Right atrium auricular region (tissue), 2 donors: ENCODE measurements around the gene CELA1. TPM values are rescaled to one million over a fixed set of nuclear protein-coding genes. Genes with fewer than 3 reads are reported as not detected.

Experiments used
- DNase-seq: peaks from one replicate; pipeline ENCODE4 v3.0.0-alpha.2; 2019; ENCODE audit warnings: low spot score
- H3K27ac ChIP-seq, 2 donors: fragments of 200-600 bp; sonication (generic); 1 replicate in 1 of 2; 2 replicates in 1 of 2; pipeline ENCODE4 v1.5.1; 2016 to 2019
- H3K27me3 ChIP-seq, 2 donors: fragments of 200-600 bp; sonication (generic); one replicate each; pipeline versions ENCODE4 v1.5.1 to v1.6.0; 2017 to 2019
- H3K36me3 ChIP-seq: fragments of 200-600 bp; sonication (generic); one replicate; pipeline ENCODE4 v1.5.1; 2016
- H3K4me1 ChIP-seq, 2 donors: fragments of 200-600 bp; sonication (generic); one replicate each; pipeline versions ENCODE4 v1.5.1 to v1.6.0; 2017 to 2019
- H3K4me3 ChIP-seq, 2 donors: fragments of 200-600 bp; sonication (generic); 1 replicate in 1 of 2; 2 replicates in 1 of 2; pipeline ENCODE4 v1.5.1; 2017 to 2019; ENCODE audit warnings: mild to moderate bottlenecking in 1 of 2, moderate library complexity in 1 of 2
- H3K9me3 ChIP-seq, 2 donors: fragments of 200-600 bp; sonication (generic); one replicate each; pipeline ENCODE4 v1.5.1; 2019
- CTCF ChIP-seq, 2 donors: fragments of 200-600 bp; sonication (generic); IDR thresholded peaks; one replicate each; pipeline ENCODE4 v1.5.1; 2019; ENCODE audit warnings: antibody characterized with exemption in 2 of 2
- total RNA-seq, 2 donors: library from RNA; depleted of rRNA; stranded (reverse); fragments of >200 nt; gene quantifications; one replicate each; pipeline ENCODE4 v1.1.0, GENCODE V29; 2016

The CELA1 gene
- total RNA-seq, 2 donors from 2014 or later, result not detected

- Histone ChIP-seq H3K36me3 (no peaks in the 10 kb centered on the region), H3K27ac (no peak overlapping the region)
- DNase-seq, result no peak
These were observed 22.4 kb upstream of the CELA1 start for GRCh38 chr12:51368640-51369517.

GRCh38 chr12:51365276-51365675 lies 18.8 kb upstream of the CELA1 start:
- no peaks in the 10 kb centered on the region for H3K36me3 ChIP-seq

More at GRCh38 chr12:51368640-51369517, 22.4 kb upstream of the CELA1 start:
- Histone ChIP-seq H3K27me3 (no peaks in the 10 kb centered on the region), H3K9me3 (no peaks in the 10 kb centered on the region), H3K4me3 (no peak overlapping the region), H3K4me1 (peaks cover 0 to 11% of the 10 kb centered on the region in 2 donors)
- no peak for TF ChIP-seq CTCF (IDR thresholded peaks at IDR 0.05)

GRCh38 chr12:51364001-51364400 lies 17.5 kb upstream of the CELA1 start:
- H3K9me3 ChIP-seq, result no peaks in the 10 kb centered on the region
- no peak for TF ChIP-seq CTCF (IDR thresholded peaks at IDR 0.05)
- H3K4me1 ChIP-seq, result no peaks in the 10 kb centered on the region
- no peaks in the 10 kb centered on the region for H3K36me3 ChIP-seq
- DNase-seq, result no peak
- H3K4me3 ChIP-seq, result no peak overlapping the region
- H3K27me3 ChIP-seq, result no peaks in the 10 kb centered on the region
- H3K27ac ChIP-seq, result no peak overlapping the region

More at GRCh38 chr12:51365276-51365675, 18.8 kb upstream of the CELA1 start:
- Histone ChIP-seq H3K9me3 (no peaks in the 10 kb centered on the region), H3K4me3 (no peak overlapping the region), H3K27me3 (no peaks in the 10 kb centered on the region), H3K4me1 (no peaks in the 10 kb centered on the region), H3K27ac (no peak overlapping the region)
- DNase-seq, result no peak
- no peak for TF ChIP-seq CTCF (IDR thresholded peaks at IDR 0.05)

GRCh38 chr12:51362747-51363342 lies 16.4 kb upstream of the CELA1 start:
- Histone ChIP-seq H3K36me3 (no peaks in the 10 kb centered on the region), H3K4me1 (no peaks in the 10 kb centered on the region), H3K9me3 (no peaks in the 10 kb centered on the region), H3K27me3 (no peaks in the 10 kb centered on the region), H3K27ac (no peak overlapping the region), H3K4me3 (no peak overlapping the region)
- TF ChIP-seq CTCF (IDR thresholded peaks at IDR 0.05), result no peak
- DNase-seq, result no peak

GRCh38 chr12:51362307-51362706 lies 15.8 kb upstream of the CELA1 start:
- no peak overlapping the region for H3K4me3 ChIP-seq
- no peaks in the 10 kb centered on the region for H3K4me1 ChIP-seq
- H3K27me3 ChIP-seq, result no peaks in the 10 kb centered on the region
- DNase-seq, result no peak
- H3K27ac ChIP-seq, result no peak overlapping the region
- no peak for TF ChIP-seq CTCF (IDR thresholded peaks at IDR 0.05)
- H3K36me3 ChIP-seq, result no peaks in the 10 kb centered on the region
- no peaks in the 10 kb centered on the region for H3K9me3 ChIP-seq
